ENCODE results near the gene DHH. TPM values are rescaled to one million over a fixed set of nuclear protein-coding genes. Genes with fewer than 3 reads are reported as not detected.
"Not testable (repeated sequence)": the region's sequence is repeated elsewhere in the genome, so short reads cannot be mapped to it uniquely, and the experiment has no call there.

Gene DHH
- polyA plus RNA-seq, result not detected

DNA sequence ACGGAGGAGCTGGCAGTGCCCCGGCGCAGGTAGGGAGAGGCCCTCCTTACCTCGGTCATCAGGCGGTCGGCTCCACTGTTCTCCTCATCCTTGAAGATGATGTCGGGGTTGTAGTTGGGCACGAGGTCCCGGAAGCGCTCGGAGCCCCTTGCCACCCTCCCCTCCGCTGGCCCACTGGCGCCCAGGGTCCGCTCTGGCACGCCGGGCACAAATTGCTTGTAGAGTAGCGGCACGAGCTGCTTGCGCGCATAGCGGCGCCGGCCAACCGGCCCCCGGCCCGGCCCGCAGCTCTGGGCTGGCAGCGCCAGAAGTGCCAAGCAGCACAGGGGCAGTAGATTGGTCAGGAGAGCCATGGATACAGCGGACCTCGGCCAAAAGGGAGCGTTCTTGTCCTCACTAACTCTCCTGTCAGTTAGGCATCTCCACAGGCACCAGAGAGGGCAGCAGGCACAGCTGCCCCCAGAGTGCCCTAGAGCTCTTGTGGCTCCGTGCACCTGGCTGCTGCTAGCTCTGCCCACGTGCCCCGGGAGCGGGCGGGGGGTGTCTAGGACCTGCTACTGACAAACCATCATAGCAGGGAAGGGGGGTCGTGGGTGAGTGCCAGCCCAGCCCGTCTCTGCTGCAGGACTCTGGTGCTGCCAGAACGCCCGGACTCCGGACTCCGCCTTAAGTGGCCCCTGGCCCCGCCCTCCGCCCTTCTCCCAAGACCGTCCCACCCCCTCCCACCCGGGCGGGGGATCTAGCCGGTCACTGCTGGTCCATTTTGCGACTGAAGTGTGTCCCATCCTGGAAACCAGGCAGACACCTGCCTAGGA is at the start of gene DHH:
DHH (minus strand) TSS at position 642 of the 815 bp plus-strand sequence; CDS start at position 353, 289 bp downstream.
- peak within 1 kb of the TSS in 1 of 3 donors; percentile 75 for H3K27ac Mint-ChIP-seq
- H3K27me3 Mint-ChIP-seq, result peaks cover 45% of the 10 kb centered on the region
- peak within 1 kb of the TSS in 3 of 4 donors; percentile 13 to 65 (median 62) for H3K4me3 Mint-ChIP-seq

DNA sequence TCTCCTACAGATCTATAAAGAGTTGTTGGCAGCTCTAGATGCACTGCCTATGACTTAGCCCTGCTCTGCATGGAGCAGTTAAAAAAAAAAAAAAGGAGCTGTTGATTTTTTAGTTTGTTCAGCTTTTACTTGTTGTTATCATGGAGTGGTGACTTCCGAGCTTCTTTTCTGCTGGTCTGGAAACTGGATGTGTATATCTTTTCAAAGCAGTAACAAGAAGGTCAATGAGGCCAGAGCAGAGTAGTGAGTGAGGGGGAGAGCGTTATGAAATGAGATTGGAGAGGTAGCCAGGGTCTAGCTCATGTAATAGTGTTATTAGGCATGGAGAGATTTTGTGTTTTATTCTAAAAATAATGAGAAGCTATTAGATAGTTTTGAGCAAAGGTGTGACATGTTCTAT is 49.8 kb upstream of the DHH start:
- H3K27me3 Mint-ChIP-seq, result no peaks in the 10 kb centered on the region
- H3K9me3 Mint-ChIP-seq, result no peaks in the 10 kb centered on the region
- peaks cover 11% of the 10 kb centered on the region for H3K36me3 Mint-ChIP-seq
- no peak overlapping the region for H3K27ac Mint-ChIP-seq
- peaks cover 0 to 4% (median 4%) of the 10 kb centered on the region in 3 donors for H3K4me1 Mint-ChIP-seq
- no peak overlapping the region for H3K4me3 Mint-ChIP-seq

More for the DNA sequence above, at the start of gene DHH:
- Mint-ChIP-seq H3K4me1 (peaks cover 12 to 36% (median 22%) of the 10 kb centered on the region in 3 donors), H3K36me3 (no peaks in the 10 kb centered on the region), H3K9me3 (no peaks in the 10 kb centered on the region)

DNA sequence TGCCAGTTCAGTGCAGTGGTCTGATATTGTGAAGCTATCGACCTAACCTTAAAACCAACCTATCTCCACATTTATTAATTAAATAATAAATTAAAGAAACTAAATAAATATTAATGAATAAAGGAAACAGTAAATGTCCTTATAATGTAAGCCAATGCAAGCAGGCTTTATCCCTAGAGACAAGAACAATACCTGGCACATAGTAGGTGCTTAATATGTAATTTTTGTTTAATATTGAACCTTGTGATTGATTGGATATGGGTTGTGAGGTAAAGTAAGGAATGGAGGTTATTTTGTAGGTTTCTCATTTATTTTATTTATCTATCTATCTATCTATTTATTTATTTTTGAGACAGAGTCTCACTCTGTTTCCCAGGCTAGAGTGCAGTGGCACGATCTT is 44.4 kb upstream of the DHH start:
- peaks cover 5 to 8% (median 8%) of the 10 kb centered on the region in 3 donors for H3K4me1 Mint-ChIP-seq
- no peaks in the 10 kb centered on the region for H3K27me3 Mint-ChIP-seq
- no peak overlapping the region for H3K27ac Mint-ChIP-seq
- no peaks in the 10 kb centered on the region for H3K9me3 Mint-ChIP-seq
- H3K4me3 Mint-ChIP-seq, result no peak overlapping the region
- H3K36me3 Mint-ChIP-seq, result peaks cover 4% of the 10 kb centered on the region

DNA sequence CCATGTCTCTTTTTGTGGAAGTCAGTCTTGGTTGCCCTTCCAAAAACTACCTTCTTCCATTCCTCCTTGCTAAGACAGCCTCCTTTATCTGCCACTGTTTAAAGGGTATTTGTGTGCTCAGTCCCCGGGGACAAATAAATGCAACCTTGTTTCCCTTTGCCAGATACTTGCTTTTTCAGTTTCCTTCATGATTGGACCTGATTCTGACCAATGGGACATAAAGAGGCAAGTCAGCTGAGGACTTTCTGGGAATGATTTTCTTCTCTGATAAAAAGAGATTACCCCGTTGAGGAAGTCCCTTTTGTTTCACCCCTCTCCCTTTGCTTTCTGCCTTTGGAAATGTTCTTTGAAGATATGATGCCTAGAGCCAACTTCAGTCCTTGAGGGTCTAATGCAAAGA is 44.0 kb upstream of the DHH start:
- Mint-ChIP-seq H3K27me3 (no peaks in the 10 kb centered on the region), H3K4me1 (peaks cover 6 to 13% (median 12%) of the 10 kb centered on the region in 3 donors), H3K27ac (no peak overlapping the region), H3K9me3 (no peaks in the 10 kb centered on the region), H3K4me3 (peak overlapping the region in 1 of 4 donors; percentile 11), H3K36me3 (peaks cover 4% of the 10 kb centered on the region)

DNA sequence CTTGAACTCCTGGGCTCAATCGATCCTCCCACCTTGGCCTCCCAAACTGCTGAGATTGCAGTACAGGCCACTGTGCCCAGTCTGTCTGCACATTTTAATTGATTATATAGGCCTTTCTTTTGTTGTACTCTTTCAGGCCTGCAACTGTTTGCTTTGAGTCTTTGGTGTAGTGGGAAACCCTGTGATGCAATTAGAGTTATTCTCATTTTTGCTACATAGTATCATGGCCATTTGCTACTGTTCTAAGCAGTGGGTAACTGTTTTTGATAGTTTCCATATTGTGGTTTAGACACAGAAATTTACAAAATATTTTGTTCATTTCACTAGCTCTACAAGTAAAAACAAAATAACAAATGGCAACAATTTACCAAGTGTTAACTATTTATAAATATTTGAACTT is 42.9 kb upstream of the DHH start:
- H3K4me1 Mint-ChIP-seq, result peaks cover 14 to 20% (median 19%) of the 10 kb centered on the region in 3 donors
- peaks cover 4% of the 10 kb centered on the region for H3K36me3 Mint-ChIP-seq
- no peak overlapping the region for H3K27ac Mint-ChIP-seq
- no peak overlapping the region for H3K4me3 Mint-ChIP-seq
- no peaks in the 10 kb centered on the region for H3K9me3 Mint-ChIP-seq
- no peaks in the 10 kb centered on the region for H3K27me3 Mint-ChIP-seq

DNA sequence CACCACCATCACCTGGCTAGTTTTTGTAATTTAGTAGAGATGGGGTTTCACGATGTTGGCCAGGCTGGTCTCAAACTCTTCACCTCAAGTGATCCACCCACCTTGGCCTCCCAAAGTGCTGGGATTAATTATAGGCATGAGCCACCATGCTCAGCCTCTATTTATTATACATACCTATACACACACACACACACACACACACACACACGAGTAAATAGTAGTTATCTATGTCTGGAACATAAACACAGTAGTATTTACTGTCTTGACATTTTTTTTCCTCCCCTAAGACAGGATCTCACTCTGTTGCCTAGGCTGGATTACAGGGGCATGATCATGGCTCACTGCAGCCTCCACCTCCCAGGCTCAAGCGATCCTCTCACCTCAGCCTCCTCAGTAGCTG is 42.4 kb upstream of the DHH start:
- H3K4me3 Mint-ChIP-seq, H3K36me3 Mint-ChIP-seq, H3K9me3 Mint-ChIP-seq, H3K27me3 Mint-ChIP-seq, H3K27ac Mint-ChIP-seq: not testable (repeated sequence)
- H3K4me1 Mint-ChIP-seq, result peaks cover 17 to 25% (median 23%) of the 10 kb centered on the region in 3 donors

DNA sequence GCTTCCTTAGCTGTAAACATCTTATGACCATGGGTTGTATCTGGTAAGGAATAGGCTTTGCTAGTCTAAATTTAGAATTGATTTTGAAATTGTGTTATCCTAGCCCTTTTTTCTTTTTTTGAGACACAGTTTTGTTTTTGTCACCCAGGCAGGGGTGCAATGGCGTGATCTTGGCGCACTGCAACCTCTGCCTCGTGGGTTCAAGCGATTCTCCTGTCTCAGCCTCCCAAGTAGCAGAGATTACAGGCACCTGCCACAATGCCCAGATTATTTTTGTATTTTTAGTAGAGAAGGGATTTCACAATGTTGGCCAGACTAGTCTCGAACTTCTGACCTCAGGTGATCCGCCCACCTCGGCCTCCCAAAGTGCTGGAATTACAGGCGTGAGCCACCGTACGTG is 39.0 kb upstream of the DHH start:
- Mint-ChIP-seq H3K4me1 (peaks cover 35 to 44% (median 37%) of the 10 kb centered on the region in 3 donors), H3K4me3 (peak overlapping the region in 3 of 4 donors; percentile 16 to 85 (median 75)), H3K36me3 (peaks cover 3% of the 10 kb centered on the region), H3K27me3 (no peaks in the 10 kb centered on the region), H3K27ac (peak overlapping the region in 2 of 3 donors; percentile 31 to 98), H3K9me3 (no peaks in the 10 kb centered on the region)

DNA sequence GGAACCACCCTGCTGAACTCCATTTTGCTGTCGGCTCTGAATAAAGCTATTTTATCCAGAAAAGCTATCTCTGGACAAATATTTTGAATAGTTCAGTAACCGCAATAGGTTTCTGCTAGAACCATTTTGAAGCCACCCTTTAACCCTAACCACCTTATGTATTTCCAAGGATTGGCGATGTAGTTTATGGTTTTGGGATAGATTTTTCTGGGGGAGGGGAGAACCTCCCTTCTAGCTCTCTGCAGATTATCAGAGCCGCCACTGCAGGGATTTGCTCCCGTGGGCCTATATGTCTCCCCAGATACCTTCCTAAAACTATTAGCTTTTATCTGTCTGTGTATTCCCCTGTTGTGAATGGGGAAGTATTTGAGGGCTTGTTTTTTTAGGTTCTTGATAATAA is 38.4 kb upstream of the DHH start:
- Mint-ChIP-seq H3K4me3 (peak overlapping the region in 3 of 4 donors; percentile 51 to 85 (median 75)), H3K27ac (peak overlapping the region; percentile 6 to 98 (median 31)), H3K36me3 (peaks cover 3% of the 10 kb centered on the region)

DNA sequence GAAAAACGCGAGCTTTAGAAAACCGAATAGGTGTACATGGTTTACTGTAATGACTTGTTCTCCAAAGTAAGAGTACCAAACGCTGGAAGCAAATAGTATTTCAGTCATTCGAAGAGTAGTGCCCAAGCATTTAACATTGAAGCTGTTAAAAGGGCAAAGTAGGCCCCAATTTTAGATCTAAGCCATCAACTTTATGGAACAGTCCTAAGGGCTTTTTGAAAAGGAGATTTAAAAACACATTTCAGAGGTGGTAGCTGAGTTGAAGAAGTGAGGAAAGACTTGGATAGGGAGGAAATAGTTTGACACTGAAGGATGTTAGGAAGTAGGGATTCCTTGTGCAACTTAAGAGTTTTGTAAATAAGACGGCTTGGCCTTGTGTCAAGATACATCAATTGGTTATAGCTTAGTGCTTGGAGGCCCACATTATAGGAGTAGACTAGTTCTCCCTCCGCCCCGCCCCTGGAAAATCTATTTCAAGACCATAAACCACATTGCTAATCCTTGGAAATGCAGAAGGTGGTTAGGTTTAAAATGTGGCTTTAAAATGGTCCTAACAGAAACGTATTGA is 37.4 kb upstream of the DHH start:
- Mint-ChIP-seq H3K27ac (peak overlapping the region; percentile 39 to 98 (median 95)), H3K9me3 (no peaks in the 10 kb centered on the region), H3K4me3 (peak overlapping the region; percentile 85 to 99 (median 88)), H3K27me3 (no peaks in the 10 kb centered on the region), H3K36me3 (peaks cover 7% of the 10 kb centered on the region), H3K4me1 (peaks cover 32 to 39% (median 36%) of the 10 kb centered on the region in 3 donors)

More for the DNA sequence above, 38.4 kb upstream of the DHH start:
- Mint-ChIP-seq H3K4me1 (peaks cover 32 to 39% (median 32%) of the 10 kb centered on the region in 3 donors), H3K27me3 (no peaks in the 10 kb centered on the region), H3K9me3 (no peaks in the 10 kb centered on the region)

DNA sequence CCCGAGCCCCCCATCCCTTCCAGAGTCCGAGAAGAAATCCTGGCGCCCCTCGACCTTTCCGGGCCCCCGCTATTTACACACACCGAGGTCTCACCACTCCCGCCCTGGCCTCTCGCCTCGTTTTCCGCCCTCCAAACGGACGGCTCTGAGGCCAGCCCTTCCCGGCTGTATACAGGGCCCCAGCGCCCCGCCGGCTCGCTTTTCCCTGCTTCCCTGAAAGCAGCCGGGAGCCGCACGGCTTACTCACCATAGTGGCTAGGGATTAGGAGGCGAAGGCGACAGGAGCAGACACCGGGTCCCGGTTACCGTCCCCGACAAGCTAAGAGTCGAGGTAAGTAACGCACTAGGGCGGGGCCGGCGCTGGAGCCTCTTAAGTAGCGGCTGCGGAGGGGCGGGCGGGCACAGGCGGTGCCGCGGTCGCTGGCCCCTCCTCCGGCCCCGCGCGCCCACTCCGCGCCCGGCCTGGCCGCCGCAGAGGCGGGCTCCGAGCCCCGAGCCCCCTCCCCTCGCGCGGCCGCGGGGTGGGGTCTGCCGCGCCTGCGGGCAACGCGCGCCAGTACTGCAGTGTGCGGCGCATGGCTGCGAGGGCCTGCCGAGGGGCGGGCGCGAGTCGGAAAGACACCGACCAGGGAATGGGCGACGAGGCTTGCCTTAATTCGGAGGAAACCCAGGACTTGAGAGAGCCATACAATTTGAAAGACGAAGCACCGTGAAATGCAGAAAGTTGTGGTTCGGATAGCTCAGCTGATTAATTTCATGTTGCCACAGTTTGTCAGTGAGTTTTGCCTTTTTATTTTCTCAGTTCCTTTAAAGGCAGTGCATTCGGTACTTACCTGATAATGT is 36.7 kb upstream of the DHH start, which contains the start of gene TUBA1B:
TUBA1B (minus strand) TSS at position 345 of the 843 bp plus-strand sequence; CDS start at position 250, 95 bp downstream.
- Mint-ChIP-seq H3K9me3 (no peaks in the 10 kb centered on the region), H3K36me3 (peaks cover 8% of the 10 kb centered on the region), H3K4me1 (peaks cover 32 to 39% (median 38%) of the 10 kb centered on the region in 3 donors), H3K27me3 (no peaks in the 10 kb centered on the region), H3K4me3 (peak within 1 kb of the TSS; percentile 96 to 99 (median 98)), H3K27ac (peak within 1 kb of the TSS; percentile 97 to 99 (median 98))

DNA sequence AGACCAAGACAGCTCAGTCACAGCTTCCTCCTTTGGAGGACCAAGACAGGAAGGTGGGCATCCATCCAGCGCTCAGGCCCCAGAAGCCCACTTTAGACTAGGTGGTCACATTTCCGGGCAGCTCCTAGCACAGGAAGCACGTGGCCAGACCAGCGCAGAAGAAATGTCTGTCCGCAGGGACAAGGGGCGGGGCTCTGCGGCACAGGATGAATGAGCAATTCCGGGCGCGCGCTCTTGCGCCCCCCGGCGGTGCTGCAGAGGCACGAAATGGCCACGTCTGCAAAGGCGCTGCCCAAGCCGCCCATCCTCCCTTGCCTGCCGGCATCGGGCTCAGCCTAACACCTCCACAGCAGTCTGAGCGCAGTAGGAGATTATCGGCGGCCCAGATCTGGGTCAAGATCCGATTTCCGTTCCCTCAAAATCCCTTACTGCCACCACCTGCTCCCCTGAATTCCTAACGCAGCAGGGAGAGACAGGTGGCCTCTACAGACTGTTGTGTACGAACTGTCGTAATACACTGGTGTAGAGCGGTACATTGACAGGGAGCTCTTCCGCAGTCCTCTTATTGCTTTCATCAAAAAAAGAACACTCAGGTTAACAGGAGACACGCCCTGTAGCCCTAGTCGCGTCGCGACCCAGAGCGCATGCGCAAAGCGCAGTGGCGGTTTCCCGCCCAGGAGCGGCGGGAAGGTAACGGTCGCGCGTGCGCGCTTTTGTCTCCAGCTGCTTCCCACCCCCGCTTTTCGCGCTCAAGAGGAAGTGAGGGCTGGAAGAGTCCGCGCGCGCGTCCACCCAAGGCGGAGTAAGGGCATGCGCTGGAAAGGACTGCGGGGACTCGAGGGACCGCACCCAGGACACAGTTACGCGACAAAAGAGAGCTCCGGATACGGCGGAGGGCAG is 35.8 kb upstream of the DHH start:
- H3K27ac Mint-ChIP-seq, result peak overlapping the region; percentile 97 to 99 (median 98)
- H3K36me3 Mint-ChIP-seq, result peaks cover 8% of the 10 kb centered on the region
- peak overlapping the region; percentile 96 to 99 (median 98) for H3K4me3 Mint-ChIP-seq
- H3K27me3 Mint-ChIP-seq, result no peaks in the 10 kb centered on the region
- H3K9me3 Mint-ChIP-seq, result no peaks in the 10 kb centered on the region
- peaks cover 32 to 39% (median 39%) of the 10 kb centered on the region in 3 donors for H3K4me1 Mint-ChIP-seq

DNA sequence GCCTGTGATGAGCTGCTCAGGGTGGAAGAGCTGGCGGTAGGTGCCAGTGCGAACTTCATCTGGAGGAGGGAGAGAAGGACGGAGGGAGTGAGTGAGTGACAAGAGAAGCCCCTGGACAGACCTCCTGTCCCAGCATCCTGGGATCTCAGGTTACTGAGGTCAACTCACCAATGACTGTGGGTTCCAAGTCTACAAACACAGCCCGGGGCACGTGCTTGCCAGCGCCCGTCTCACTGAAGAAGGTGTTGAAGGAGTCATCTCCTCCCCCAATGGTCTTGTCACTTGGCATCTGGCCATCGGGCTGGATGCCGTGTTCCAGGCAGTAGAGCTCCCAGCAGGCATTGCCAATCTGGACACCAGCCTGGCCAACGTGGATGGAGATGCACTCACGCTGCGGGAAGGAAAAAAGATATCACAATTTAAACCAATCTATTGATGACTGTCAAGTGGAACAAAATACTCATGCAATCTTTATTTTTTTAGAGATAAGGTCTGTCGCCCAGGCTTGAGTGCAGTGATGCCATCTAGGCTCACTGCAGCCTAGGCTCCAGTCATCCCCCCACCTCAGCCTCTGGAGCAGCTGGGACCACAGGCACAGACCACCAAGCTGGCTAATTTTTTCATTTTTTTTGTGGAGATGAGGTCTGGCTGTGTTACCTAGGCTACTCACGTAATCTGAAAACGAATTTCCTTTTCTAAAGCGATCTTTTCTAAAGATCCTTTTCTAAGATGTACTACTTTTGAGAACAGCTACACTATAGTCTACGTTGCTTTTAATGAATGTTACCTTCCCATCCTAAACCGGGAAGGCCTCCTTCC is 34.9 kb upstream of the DHH start:
- Mint-ChIP-seq H3K36me3 (peaks cover 8% of the 10 kb centered on the region), H3K4me1 (peaks cover 30 to 39% (median 37%) of the 10 kb centered on the region in 3 donors)

DNA sequence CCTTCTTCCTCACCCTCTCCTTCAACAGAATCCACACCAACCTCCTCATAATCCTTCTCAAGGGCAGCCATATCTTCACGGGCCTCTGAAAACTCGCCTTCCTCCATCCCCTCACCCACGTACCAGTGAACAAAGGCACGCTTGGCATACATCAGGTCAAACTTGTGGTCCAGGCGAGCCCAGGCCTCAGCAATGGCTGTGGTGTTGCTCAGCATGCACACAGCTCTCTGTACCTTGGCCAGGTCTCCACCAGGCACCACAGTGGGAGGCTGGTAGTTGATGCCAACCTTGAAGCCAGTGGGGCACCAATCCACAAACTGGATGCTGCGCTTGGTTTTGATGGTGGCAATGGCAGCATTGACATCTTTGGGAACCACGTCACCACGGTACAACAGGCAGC is 33.4 kb upstream of the DHH start:
- H3K27ac Mint-ChIP-seq, result peak overlapping the region in 2 of 3 donors; percentile 28 to 75
- peaks cover 26 to 31% (median 29%) of the 10 kb centered on the region in 3 donors for H3K4me1 Mint-ChIP-seq
- not testable (repeated sequence) for H3K27me3 Mint-ChIP-seq, H3K9me3 Mint-ChIP-seq, H3K36me3 Mint-ChIP-seq
- peak overlapping the region in 1 of 4 donors; percentile 81 for H3K4me3 Mint-ChIP-seq

More for the DNA sequence above, 34.9 kb upstream of the DHH start:
- Mint-ChIP-seq H3K27me3 (no peaks in the 10 kb centered on the region), H3K9me3 (no peaks in the 10 kb centered on the region), H3K27ac (peak overlapping the region; percentile 97 to 99 (median 98)), H3K4me3 (peak overlapping the region; percentile 96 to 99 (median 98))

All from IgD-negative memory B cell (primary cell).